ENCODE measurements around the gene PTH2R. TPM values are rescaled to one million over a fixed set of nuclear protein-coding genes. Genes with fewer than 3 reads are reported as not detected.

PTH2R gene
- polyA plus RNA-seq, 1 donor (not counting 4 experiments of a cell fraction or from before 2014, with no cell fraction given): not detected

DNA sequence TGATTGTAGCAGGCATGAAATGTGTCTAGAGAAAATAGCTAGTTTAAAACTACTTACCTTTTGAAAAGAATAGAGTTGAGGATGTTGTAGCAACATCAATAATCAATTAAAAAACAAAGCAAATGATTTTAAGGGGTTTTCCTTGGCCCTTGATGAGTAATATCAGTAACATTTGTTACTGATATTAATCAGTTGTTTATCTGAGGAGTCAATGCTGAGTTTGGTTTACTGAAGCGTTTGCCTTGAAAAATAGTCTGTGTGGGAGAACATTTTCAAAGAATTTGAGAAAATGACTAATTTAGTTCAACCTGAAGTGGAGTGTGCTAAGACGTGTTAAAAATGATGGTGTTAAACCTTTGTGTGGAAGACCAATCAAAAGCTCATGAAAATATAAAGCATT lies 9.3 kb downstream of the PTH2R start:
- H3K27me3 ChIP-seq (ENCODE audit: control insufficient read depth, extremely low read depth, insufficient read depth, low read length): no peaks in the 10 kb centered on the region
- no peak overlapping the region for H2AFZ ChIP-seq (ENCODE audit: control insufficient read depth, low read length)
- no peaks in the 10 kb centered on the region for H3K4me1 ChIP-seq (ENCODE audit: control insufficient read depth, extremely low read depth, insufficient read depth, low read length)
- H3K27ac ChIP-seq (ENCODE audit: control insufficient read depth, insufficient read depth, low read length): no peak overlapping the region
- H3K36me3 ChIP-seq (ENCODE audit: control insufficient read depth in 2 of 2, extremely low read depth in 1 of 2, insufficient read depth in 2 of 2, low read length in 2 of 2): no peaks in the 10 kb centered on the region
- H3K9ac ChIP-seq (ENCODE audit: control insufficient read depth, extremely low read depth, insufficient read depth, low read length): no peak overlapping the region
- H3K9me1 ChIP-seq (ENCODE audit: control insufficient read depth, extremely low read depth, insufficient read depth, low read length): no peaks in the 10 kb centered on the region
- H4K20me1 ChIP-seq (ENCODE audit: control insufficient read depth, extremely low read depth, insufficient read depth, low read length): no peaks in the 10 kb centered on the region
- FAIRE-seq (no peak), DNase-seq (ENCODE audit: low read depth, low spot score) (no peak)
- H3K79me2 ChIP-seq (ENCODE audit: control insufficient read depth, insufficient read depth, low read length): no peaks in the 10 kb centered on the region
- H3K4me3 ChIP-seq (ENCODE audit: control insufficient read depth in 2 of 3, extremely low read depth in 1 of 3, insufficient read depth in 2 of 3, low read depth in 1 of 3, low read length in 3 of 3): no peak overlapping the region
- H3K4me2 ChIP-seq (ENCODE audit: control insufficient read depth, extremely low read depth, insufficient read depth, low read depth, low read length): no peak overlapping the region
- TF ChIP-seq, protein P1, sequence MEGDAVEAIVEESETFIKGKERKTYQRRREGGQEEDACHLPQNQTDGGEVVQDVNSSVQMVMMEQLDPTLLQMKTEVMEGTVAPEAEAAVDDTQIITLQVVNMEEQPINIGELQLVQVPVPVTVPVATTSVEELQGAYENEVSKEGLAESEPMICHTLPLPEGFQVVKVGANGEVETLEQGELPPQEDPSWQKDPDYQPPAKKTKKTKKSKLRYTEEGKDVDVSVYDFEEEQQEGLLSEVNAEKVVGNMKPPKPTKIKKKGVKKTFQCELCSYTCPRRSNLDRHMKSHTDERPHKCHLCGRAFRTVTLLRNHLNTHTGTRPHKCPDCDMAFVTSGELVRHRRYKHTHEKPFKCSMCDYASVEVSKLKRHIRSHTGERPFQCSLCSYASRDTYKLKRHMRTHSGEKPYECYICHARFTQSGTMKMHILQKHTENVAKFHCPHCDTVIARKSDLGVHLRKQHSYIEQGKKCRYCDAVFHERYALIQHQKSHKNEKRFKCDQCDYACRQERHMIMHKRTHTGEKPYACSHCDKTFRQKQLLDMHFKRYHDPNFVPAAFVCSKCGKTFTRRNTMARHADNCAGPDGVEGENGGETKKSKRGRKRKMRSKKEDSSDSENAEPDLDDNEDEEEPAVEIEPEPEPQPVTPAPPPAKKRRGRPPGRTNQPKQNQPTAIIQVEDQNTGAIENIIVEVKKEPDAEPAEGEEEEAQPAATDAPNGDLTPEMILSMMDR (optimal IDR thresholded peaks at IDR 0.05 in 1 of 3, IDR thresholded peaks at IDR 0.05 in 1 of 3, conservative IDR thresholded peaks at IDR 0.05 in 1 of 3; ENCODE audit: extremely low read depth in 1 of 3, insufficient read depth in 2 of 3, low read length in 3 of 3): no peak
- no peaks in the 10 kb centered on the region for H3K9me3 ChIP-seq (ENCODE audit: control insufficient read depth, low read depth, low read length)
- dilution Hi-C loops (cut with MboI; ENCODE audit: extremely low pct_ligation_motif_present, low sequenced_read_pairs): no loop called here

DNA sequence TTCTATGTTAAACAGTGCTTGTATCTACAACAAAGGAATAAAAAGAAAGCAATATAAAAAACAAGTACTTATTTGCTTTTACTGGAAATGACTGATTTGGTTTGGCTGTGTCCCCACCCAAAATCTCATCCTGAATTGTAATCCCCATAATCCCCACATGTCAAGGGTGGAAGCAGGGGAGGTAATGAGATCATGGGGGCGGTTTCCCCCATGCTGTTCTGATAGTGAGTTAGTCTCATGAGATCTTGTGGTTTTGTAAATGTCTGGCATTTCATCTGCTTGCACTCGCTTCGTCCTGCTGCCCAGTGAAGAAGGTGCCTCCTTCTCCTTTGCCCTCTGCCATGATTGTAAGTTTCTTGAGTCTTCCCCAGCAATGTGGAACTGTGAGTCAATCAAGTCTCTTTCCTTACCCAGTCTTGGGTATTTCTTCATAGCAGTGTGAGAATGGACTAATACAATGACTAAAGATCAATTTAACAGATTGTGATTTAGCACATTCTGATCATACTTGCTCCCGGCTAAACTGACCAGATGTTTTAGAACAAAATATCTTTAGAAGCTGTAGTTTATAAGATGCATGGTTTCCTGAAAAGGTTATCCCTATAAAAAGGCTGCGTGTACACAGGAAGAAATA lies 19.9 kb downstream of the PTH2R start:
- no peaks in the 10 kb centered on the region for H3K36me3 ChIP-seq (ENCODE audit: control insufficient read depth in 2 of 2, extremely low read depth in 1 of 2, insufficient read depth in 2 of 2, low read length in 2 of 2)
- no peak overlapping the region for H2AFZ ChIP-seq (ENCODE audit: control insufficient read depth, low read length)
- FAIRE-seq (no peak), DNase-seq (ENCODE audit: low read depth, low spot score) (no peak)
- no peaks in the 10 kb centered on the region for H3K9me1 ChIP-seq (ENCODE audit: control insufficient read depth, extremely low read depth, insufficient read depth, low read length)
- no peak overlapping the region for H3K27ac ChIP-seq (ENCODE audit: control insufficient read depth, insufficient read depth, low read length)
- no peaks in the 10 kb centered on the region for H3K4me1 ChIP-seq (ENCODE audit: control insufficient read depth, extremely low read depth, insufficient read depth, low read length)
- no peaks in the 10 kb centered on the region for H4K20me1 ChIP-seq (ENCODE audit: control insufficient read depth, extremely low read depth, insufficient read depth, low read length)
- TF ChIP-seq, protein P1 (optimal IDR thresholded peaks at IDR 0.05 in 1 of 3, IDR thresholded peaks at IDR 0.05 in 1 of 3, conservative IDR thresholded peaks at IDR 0.05 in 1 of 3; ENCODE audit: extremely low read depth in 1 of 3, insufficient read depth in 2 of 3, low read length in 3 of 3): no peak
- no peak for TF ChIP-seq EZH2 (IDR thresholded peaks at IDR 0.05; ENCODE audit: low read length)
- H3K9ac ChIP-seq (ENCODE audit: control insufficient read depth, extremely low read depth, insufficient read depth, low read length): no peak overlapping the region
- no peak overlapping the region for H3K4me3 ChIP-seq (ENCODE audit: control insufficient read depth in 2 of 3, extremely low read depth in 1 of 3, insufficient read depth in 2 of 3, low read depth in 1 of 3, low read length in 3 of 3)
- H3K4me2 ChIP-seq (ENCODE audit: control insufficient read depth, extremely low read depth, insufficient read depth, low read depth, low read length): no peak overlapping the region
- no peaks in the 10 kb centered on the region for H3K27me3 ChIP-seq (ENCODE audit: control insufficient read depth, extremely low read depth, insufficient read depth, low read length)
- H3K9me3 ChIP-seq (ENCODE audit: control insufficient read depth, low read depth, low read length): no peaks in the 10 kb centered on the region
- dilution Hi-C loops (cut with MboI; ENCODE audit: extremely low pct_ligation_motif_present, low sequenced_read_pairs): no loop called here
- H3K79me2 ChIP-seq (ENCODE audit: control insufficient read depth, insufficient read depth, low read length): no peaks in the 10 kb centered on the region

Measured in keratinocyte (primary cell).